ENCODE results near the gene TMEM80.

Gene TMEM80

DNA sequence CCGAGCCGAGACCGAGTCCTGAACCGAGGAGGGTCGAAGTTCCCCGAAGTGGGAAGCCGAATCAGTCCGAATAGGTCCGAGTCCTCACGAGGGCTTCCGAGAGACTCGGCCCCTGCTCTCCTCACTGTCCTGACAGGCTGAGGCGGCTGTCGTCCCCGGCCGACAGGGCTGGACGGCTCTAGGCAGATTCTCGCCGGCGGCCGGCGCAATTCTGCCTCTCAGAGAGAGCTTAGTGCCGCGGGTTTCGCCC is 403 bp upstream of the TMEM80 start:
- DNase-seq, result no peak
- in situ Hi-C loops (cut with HindIII; ENCODE audit: low pct_ligation_motif_present, low pct_unique_long_range_greater_than_20kb, low sequenced_read_pairs), result no loop called here

DNA sequence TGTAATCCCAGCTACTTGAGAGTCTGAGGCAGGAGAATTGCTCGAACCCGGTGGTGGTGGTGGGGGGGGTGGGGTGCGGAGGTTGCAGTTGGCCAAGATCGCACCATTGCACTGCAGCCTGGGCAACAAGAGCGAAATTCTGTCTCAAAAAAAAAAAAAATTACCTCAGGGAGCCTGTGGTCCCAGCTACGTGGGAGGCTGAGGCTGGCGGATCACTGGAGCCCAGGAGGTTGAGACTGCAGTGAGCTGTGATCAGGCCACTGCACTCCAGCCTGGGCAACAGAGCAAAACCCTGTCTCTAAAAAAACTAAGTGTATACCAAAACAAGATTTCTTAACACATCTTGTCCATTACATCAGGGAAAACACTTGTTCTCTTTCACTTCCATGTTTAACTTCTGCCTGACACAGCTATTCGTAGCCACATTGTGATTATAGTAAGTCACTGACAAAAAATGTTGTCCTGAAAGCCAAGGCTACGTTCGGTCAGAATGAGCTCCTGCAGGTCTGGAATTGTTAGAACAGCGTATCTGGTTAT is 1.4 kb downstream of the TMEM80 start:
- peak; percentile 78 for DNase-seq
- in situ Hi-C loops (cut with HindIII; ENCODE audit: low pct_ligation_motif_present, low pct_unique_long_range_greater_than_20kb, low sequenced_read_pairs), result no loop called here

DNA sequence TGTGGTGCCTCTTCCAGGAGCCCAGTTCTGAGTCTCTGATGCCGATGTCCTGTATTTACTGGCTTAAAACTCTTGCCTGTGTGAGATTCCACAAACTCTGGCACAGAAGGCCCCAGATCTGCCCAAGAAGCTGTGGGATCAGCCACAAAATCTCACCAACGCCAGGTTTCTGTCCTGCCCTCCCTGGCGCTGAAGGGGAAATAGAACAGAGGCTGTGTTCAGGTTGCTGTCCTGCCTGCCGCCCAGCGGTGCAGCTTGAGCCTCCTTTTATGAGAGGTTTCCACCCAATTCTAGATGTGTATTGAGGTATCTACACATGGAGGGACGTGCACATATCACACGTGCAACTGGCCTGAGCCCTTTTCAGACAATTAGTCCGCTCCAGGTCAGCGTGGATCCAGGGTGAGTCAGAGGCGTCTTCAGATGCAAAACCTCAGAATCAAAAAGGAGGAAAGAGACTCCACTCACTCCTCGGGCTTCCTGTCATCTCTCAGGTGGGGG is 2.2 kb downstream of the TMEM80 start:
- DNase-seq, result peak; percentile 65
- in situ Hi-C loops (cut with HindIII; ENCODE audit: low pct_ligation_motif_present, low pct_unique_long_range_greater_than_20kb, low sequenced_read_pairs), result no loop called here

DNA sequence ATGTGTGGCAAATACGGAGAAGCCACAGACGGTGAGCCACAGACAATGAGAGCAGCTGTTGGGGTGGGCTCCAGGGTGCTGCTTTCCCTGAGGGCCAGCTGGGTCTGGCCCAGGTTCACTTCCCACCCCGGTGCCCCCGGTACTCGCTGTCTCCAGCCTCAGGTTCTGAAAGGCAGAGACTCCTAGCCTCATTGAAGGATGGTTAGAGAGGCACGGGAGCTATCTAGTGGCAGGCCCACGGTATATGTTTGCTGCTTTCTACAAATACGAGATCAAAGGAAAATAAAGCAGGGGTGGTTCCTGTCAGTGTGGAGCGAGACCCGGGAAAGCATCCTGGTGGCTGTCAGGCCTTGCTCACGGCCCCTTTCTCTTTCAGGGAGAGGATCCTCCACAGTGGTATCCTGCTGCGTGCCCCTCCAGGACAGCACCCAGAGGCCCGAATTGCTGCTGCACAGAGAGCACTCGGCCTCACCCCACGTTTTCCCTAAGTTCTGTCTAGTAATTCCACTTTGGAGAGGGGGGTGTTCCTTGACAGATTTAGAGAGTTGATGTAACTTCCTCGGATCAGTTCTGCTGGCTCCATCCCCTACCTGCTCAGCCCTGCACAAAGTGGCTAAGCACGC is 3.0 kb downstream of the TMEM80 start:
- no peak for DNase-seq
- in situ Hi-C loops (cut with HindIII; ENCODE audit: low pct_ligation_motif_present, low pct_unique_long_range_greater_than_20kb, low sequenced_read_pairs), result no loop called here

DNA sequence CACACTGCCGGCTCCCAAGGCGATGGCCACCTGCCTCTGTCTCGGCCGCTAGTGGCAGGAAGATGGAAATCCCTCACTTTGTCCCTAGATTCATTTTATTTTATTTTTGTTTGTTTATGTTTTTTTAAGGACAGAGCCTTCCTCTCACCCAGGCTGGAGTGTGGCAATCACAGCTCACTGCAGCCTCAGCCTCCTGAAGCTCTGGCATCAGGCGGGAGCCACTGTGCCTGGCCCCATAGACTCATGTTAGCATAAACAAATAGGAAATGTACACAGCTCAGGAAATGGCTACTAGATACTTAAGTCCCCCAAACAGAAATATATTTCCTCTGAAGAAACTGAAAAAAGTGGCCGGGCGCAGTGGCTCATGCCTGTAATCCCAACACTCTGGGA is 3.5 kb downstream of the TMEM80 start:
- in situ Hi-C loops (cut with HindIII; ENCODE audit: low pct_ligation_motif_present, low pct_unique_long_range_greater_than_20kb, low sequenced_read_pairs), result no loop called here
- DNase-seq, result no peak

DNA sequence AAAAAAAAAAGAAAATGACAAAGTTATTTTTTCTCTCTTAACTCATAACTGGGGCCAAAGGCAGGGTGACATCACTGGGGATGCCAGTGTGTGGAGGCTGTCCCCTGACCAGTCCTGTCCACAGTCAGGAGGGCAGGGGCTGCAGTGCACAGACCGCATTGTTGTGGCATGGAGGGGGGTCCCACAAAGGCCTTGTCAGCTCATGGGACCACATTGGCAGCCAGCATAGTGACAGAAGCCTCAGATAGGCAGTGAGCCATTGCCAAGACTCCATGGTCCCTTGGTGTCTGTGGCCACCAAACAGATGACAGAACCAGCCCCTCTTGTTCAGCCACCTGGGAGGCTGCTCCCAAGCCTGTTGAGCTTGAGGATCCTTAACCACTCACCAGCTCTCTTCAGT is 4.1 kb downstream of the TMEM80 start:
- in situ Hi-C loops (cut with HindIII; ENCODE audit: low pct_ligation_motif_present, low pct_unique_long_range_greater_than_20kb, low sequenced_read_pairs), result no loop called here
- no peak for DNase-seq

DNA sequence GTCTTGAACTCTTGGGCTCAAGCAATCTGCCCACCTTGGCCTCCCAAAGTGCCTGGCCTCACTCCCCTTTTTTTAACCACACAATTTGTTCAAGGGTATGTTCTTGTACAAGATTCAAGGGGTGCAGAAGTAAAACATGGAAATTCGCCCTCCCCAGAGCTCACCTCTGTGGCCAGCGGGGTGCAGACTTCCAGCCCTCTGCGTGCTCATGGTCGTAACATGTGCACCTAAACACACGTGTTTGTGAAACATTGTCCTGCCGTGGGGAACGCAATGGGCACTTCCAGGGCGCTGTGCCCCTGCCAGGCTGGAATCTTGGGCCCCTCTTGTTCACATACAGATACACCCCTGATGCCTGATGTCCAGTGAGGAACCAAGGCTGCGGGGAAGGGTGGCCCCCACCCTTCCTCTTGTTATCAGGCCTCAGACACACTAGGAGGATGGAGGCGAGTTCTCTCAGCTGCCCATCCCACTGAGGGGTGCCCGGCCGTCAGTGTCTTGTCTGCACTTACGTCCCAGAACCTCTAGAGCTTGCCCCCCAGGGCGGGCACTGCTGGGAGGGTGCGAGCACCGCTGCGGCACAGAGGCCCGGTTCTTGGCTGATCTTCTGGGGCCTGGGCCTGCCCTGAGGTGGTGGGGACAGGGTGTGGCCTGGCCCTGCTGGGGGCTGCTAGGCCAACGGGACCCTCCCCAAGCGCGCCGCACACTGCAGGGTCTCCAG is 6.3 kb downstream of the TMEM80 start:
- in situ Hi-C loops (cut with HindIII; ENCODE audit: low pct_ligation_motif_present, low pct_unique_long_range_greater_than_20kb, low sequenced_read_pairs), result no loop called here
- no peak for DNase-seq

DNA sequence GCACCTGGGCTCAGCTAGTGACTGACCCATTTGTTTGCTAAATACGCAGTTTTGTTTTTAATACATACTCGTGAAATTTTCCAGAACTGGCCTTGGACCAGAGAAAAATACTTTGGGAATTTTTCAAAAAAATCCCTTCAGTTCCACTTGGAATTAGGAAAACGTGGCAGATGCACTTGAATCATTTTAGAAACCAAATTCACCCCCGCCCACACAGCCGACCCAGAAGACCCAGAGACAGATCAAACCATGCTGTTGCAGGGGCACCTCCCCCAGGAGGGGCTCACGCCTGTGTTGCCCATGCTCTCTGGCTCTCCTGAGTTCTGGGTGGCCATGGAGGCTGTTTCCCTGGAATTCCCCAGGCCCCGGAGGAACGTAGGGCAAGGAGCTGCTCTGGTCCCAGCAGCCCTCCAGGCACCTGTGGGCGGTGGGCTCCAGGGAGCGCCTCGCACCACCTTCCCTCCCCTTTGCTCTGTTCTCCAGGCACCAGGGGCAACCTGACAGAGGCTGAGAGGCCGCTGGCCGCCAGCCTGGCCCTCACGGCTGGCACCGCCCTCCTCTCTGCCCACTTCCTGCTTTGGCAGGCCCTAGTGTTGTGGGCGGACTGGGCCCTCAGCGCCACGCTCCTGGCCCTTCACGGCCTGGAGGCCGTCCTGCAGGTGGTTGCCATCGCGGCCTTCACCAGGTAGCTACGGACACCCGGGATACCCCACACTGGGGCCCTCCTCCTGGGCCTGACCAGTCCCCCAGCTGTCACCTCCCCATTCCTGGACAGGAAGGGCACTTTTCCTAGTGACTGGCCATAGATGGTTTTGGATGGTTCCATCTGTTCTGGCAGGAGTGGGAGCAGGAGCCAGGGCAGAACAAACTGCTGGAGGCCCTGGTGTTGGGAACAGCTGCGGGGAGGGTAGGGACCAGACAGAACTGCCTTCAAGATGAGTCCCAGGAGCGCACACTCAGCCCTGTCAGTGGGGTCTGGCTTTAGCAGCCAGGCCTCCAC is 7.1 kb downstream of the TMEM80 start:
- peak; percentile 68 for DNase-seq
- in situ Hi-C loops (cut with HindIII; ENCODE audit: low pct_ligation_motif_present, low pct_unique_long_range_greater_than_20kb, low sequenced_read_pairs), result no loop called here

DNA sequence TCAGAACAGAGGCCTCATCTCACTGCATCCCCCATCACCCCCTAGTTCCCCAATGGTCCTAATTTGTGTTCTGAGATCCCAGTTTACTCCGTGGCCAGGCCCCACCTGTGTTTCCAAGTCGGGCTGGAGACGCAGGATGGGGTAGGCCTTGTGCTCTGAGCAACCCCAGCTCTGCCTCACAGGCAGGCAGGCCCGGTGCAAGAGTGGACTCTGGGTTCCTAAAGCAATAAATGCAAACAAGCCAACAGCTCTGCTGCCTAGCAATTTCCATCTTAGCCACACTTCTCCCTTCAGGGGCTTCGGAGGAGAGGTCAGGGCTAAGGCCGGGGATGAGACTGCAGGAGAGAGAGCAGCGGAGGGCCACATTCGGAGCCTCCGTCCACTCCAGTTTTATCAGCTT is 7.9 kb downstream of the TMEM80 start:
- in situ Hi-C loops (cut with HindIII; ENCODE audit: low pct_ligation_motif_present, low pct_unique_long_range_greater_than_20kb, low sequenced_read_pairs), result no loop called here

DNA sequence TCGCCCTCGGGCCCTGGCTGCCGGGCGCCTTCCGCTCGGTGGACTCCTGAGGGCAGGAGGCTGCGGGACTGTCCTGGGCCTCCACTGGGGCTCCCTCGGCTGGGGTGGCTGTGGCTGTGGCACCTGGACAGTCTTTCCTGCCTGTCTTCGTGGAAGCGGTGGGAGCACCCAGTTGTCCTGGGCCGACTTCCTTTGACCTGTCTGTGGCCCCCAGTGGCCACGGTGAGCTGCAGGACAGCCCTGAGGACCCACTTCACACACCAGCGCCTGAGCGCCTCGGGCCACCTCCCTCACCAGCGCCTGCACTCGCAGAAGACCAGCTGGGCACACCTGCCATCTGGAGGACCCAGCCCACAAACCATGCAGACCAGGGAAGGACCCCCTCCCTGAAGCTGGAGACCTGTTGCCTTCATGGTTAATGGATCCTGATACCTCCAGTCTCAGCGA is 8.6 kb downstream of the TMEM80 start:
- in situ Hi-C loops (cut with HindIII; ENCODE audit: low pct_ligation_motif_present, low pct_unique_long_range_greater_than_20kb, low sequenced_read_pairs), result no loop called here

More for the DNA sequence above, 7.9 kb downstream of the TMEM80 start:
- DNase-seq, result no peak

DNA sequence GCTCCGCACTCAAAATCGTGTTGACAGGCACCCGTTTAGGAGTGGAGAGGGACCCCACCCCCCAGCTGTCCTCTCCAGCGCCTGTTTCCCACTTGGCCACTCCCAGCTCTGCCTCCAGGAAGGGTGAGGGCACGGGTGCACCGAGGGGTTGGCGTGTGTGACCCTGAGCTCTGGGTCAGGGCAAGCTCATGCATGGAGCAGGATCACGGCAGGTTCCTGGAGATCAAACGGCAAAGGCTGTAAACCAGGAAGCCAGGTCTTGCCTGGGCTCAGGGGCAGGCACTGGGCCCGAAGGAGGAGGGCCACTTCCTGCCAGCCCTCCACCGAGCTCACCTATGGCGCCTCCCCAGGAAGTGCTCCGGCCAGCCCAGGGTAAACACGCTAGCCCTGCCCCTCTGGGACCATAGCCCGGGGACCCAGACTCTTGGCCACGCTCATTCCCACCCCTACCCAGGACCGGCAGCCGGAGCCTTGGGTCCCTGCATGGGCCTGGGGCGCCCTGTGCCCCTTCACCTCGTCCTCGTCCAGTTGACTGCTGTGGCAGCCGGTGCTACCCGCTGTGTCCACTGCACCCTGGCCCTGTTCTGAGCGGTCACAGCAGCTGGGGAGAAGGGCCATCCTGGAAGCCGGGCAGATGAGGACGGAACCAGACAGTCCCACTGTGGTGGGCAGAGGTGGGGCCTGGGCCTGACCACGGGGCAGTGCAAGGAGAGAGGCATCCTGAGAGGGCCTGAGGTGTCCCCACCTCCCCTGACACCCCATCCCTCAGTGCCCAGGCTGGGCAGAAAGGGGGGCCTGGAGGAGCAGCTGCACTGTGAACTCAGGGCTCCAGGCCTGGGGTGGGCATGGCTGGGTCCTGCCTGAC is 9.4 kb downstream of the TMEM80 start:
- no peak for DNase-seq
- in situ Hi-C loops (cut with HindIII; ENCODE audit: low pct_ligation_motif_present, low pct_unique_long_range_greater_than_20kb, low sequenced_read_pairs), result no loop called here

More for the DNA sequence above, 8.6 kb downstream of the TMEM80 start:
- DNase-seq, result no peak

DNA sequence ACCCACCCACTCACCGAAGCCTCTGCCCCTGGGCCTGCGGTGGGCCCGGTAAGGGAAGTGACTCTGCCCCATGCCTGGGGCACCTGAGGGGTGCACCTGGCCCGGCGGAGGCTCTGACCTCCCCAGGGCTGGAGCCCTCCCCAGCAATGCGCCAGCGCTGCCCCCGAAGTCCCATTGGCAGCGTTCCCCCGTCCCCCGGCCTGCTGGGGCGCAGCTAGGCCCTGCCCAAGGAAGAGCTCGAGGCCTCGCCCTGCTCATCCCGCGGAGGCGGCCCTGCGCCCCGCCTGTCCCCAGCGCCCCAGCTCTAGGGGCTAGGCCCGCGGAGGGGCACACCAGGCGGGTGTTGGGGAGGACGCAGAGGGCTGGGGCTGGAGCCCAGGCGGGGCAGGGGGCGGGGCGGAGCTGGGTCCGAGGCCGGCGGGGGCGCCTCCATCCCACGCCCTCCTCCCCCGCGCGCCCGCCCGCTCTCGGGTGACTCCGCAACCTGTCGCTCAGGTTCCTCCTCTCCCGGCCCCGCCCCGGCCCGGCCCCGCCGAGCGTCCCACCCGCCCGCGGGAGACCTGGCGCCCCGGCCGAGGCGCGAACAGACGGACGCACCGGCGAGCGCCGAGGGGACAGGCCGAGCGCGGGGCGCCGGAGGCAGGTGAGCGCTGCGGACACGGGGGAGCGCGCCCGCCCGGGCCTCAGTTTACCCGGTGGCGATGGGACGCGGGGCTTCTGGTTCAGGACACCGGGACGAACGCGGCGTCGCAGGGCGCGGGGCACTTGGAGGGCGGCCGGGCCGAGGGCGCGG is 10.2 kb downstream of the TMEM80 start, which contains the start of gene EPS8L2:
Gene EPS8L2, plus strand, starts transcription at position 586 of the 793 bp plus-strand sequence. CDS start 3,177 bp downstream, outside the sequence.
- in situ Hi-C loops (cut with HindIII; ENCODE audit: low pct_ligation_motif_present, low pct_unique_long_range_greater_than_20kb, low sequenced_read_pairs), result no loop called here
- peak; percentile 59 for DNase-seq

DNA sequence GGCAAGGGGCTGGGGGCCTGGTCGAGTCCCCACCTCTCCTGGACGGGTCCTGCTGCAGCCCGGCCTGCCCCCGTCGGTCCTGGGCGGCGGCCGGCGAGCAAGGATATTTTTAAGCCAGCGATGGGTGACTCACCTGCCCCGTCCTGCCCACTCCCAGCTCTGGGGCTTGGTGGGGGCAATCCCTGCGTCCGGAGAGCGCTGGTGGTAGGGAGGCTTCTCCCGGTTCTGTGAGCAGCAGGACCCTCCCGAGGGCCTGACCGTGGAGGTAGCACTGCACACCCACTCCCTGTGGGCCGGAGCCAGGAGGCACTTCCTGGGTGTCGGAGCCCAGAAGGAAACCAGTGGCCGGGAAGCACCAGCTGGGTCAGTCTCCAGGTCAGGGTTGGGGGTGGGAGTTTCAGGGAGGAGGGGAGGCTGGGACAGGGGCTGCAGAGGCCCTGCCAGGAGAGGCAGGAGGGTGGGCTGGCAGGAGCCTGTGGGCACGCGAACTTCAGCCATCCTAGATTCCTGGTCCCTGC is 10.9 kb downstream of the TMEM80 start:
- in situ Hi-C loops (cut with HindIII; ENCODE audit: low pct_ligation_motif_present, low pct_unique_long_range_greater_than_20kb, low sequenced_read_pairs), result no loop called here
- DNase-seq, result peak; percentile 52

DNA sequence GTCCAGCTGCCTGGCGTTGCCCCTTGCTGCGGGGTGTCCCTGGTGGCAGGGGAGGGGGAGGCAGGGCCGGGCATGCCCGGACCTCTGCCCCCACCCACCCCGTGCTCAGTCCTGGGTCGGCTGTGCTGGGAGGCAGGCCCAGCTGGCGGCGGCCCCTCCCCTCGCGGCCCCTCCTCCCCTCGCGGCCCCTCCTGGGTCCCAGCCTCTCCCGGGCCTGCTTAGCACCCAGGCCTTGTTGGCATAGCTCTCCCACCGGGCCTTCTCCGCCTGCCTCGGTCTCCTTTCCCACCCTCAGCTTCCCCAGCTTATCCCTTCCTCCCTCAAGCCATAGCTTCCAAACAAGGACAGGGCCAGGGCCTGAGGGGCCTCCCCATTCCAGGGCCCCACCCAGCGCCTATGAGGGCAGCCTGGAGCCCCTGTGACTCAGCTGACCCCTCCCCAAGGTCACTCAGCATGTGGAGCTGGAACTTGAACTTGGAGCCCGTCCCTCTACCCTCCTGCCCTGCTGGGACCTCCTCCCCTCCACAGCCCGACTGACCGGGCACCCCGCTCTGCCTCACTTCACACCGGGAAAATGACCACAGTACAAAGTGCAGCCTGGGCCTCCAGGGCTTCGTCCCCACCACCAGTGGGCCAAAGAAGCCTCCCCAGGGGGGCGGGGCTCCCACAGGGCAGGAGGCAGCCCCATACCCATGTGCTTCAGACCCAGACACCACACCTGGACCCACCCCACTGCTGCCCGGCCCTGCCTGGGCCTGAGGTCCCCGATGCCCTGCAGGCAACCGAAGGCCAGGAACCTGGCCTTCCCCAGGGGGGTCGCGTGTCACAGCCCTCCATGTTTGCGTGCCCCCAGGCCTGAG is 11.6 kb downstream of the TMEM80 start:
- DNase-seq, result peak; percentile 87
- in situ Hi-C loops (cut with HindIII; ENCODE audit: low pct_ligation_motif_present, low pct_unique_long_range_greater_than_20kb, low sequenced_read_pairs), result no loop called here

DNA sequence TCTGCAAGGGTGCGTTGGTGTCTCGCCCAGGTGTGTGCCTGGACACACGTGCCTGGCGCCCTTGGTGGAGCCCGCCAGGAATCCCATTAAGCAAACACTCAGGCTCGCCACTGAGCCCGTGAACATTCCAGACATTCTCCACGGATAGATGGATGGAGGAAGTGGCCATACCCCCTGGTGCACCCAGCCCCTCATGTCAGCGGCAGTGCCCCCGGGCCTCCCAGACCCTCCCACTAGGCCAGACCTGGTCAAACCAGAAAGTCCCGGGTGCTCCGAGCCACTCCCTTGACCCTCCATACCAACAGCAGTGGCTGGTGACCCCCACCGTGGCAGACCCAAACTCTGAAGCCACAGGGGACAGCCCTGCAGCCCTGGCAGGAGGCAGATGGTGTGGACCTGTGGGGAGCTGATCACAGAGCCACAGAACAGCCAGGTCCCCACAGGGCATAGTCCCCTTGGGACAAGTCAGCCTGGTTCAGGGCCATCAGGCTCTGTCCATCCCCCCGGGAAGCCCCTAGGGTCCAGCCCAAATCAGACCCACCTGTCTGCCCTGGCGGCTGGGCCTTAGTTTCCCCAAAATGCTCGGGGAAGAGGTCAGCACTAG is 12.3 kb downstream of the TMEM80 start:
- peak; percentile 86 for DNase-seq

DNA sequence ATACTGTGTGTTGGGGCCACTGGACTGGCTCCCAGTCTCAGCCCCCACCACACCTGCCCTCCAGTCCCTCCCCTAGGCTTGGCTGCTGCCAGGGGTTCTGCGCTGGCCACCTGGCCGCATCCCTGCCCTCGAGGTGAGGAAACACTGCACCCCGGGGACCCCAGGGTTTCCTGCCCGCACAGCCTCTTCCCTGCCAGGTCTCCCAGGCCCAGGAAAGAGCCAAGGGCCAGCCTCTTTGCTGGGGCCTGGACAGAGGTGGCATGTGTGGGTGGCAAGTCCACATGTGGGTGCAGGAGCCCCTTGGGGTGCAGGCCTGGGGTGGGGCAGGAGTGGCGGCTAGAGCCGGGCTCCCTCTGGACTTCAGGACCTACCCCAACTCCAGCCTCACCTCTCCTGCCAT is 12.9 kb downstream of the TMEM80 start:
- DNase-seq, result no peak
- in situ Hi-C loops (cut with HindIII; ENCODE audit: low pct_ligation_motif_present, low pct_unique_long_range_greater_than_20kb, low sequenced_read_pairs), result no loop called here

More for the DNA sequence above, 12.3 kb downstream of the TMEM80 start:
- in situ Hi-C loops (cut with HindIII; ENCODE audit: low pct_ligation_motif_present, low pct_unique_long_range_greater_than_20kb, low sequenced_read_pairs), result no loop called here

Data from ACHN (cell line).